Tibial nerve (tissue), 4 donors: ENCODE results near the gene SLC38A5. TPM values are rescaled to one million over a fixed set of nuclear protein-coding genes. Genes with fewer than 3 reads are reported as not detected.

Experiments
- DNase-seq, 2 donors: peaks; one replicate each; pipeline ENCODE4 v3.0.0-alpha.2; 2019; ENCODE audit warnings: low spot score in 2 of 2
- H3K27ac ChIP-seq, 4 donors: fragments of 200-600 bp; sonication (generic) in 3 of 4; one replicate each; pipeline ENCODE4 v1.5.1; 2017 to 2019; ENCODE audit warnings: mild to moderate bottlenecking in 1 of 4
- H3K27me3 ChIP-seq, 2 donors: fragments of 200-600 bp; sonication (generic) in 1 of 2; one replicate each; pipeline versions ENCODE4 v1.5.1 to v1.6.0; 2017 to 2019
- H3K36me3 ChIP-seq, 3 donors: fragments of 200-600 bp; sonication (generic); one replicate each; pipeline ENCODE4 v1.5.1; 2018 to 2019
- H3K4me1 ChIP-seq, 4 donors: fragments of 200-600 bp; sonication (generic) in 3 of 4; one replicate each; pipeline ENCODE4 v1.5.1; 2017 to 2019
- H3K4me3 ChIP-seq, 4 donors: fragments of 200-600 bp; sonication (generic) in 3 of 4; one replicate each; pipeline ENCODE4 v1.5.1; 2017 to 2019; ENCODE audit warnings: mild to moderate bottlenecking in 1 of 4, moderate library complexity in 1 of 4
- H3K9me3 ChIP-seq, 4 donors: fragments of 200-600 bp; sonication (generic) in 3 of 4; one replicate each; pipeline ENCODE4 v1.5.1; 2017 to 2019
- EP300 ChIP-seq, 2 donors: sonication (generic); formaldehyde crosslinking; IDR thresholded peaks; one replicate each; pipeline ENCODE4 v1.6.1; 2017; ENCODE audit warnings: antibody characterized with exemption in 2 of 2, mild to moderate bottlenecking in 1 of 2
- POLR2A ChIP-seq, 2 donors: fragments of 450-650 bp; IDR thresholded peaks; one replicate each; pipeline ENCODE4 v1.6.1; 2017; ENCODE audit warnings: antibody characterized with exemption in 2 of 2, mild to moderate bottlenecking in 2 of 2, moderate library complexity in 2 of 2
- WGBS, 2 donors: methylation state at CpG; one replicate each; pipeline ENCODE4 v1.1.5; 2018; 5-methylcytosine and 5-hydroxymethylcytosine counted together
- total RNA-seq, 4 donors: library from RNA; depleted of rRNA; stranded (reverse); fragments of >200 nt; gene quantifications; one replicate each; pipeline ENCODE4 v1.1.0, GENCODE V29; 2016
- TF ChIP-seq, protein P1 (sequence below), 5 experiments: fragments of 200-600 bp in 3 of 5; fragments of 450-650 bp in 2 of 5; sonication (generic) in 3 of 5; IDR thresholded peaks; one replicate each; pipeline ENCODE4 v1.5.1; 2016 to 2019; ENCODE audit warnings: antibody characterized with exemption in 5 of 5, mild to moderate bottlenecking in 3 of 5, moderate library complexity in 2 of 5

Gene SLC38A5
- total RNA-seq, 4 donors from 2014 or later, result 2.4 to 21.9 (median 4.5) TPM

DNA sequence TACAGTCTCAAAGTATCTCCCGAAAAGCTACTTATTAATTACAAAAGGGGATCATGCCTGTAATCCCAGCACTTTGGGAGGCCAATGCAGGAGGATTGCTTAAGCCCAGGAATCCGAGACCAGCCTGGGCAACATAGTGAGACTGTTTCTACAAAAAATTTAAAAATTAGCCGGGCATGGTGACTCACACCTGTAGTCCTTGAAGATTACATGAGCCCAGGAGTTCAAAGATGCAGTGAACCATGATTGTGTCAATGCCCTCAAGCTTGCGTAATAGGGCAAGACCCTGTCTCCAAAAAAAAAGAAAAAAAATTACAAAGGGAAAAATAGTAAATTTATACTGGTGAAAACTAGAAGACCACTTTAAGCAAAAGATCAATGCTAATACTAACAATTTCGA lies 35.4 kb upstream of the SLC38A5 start:
- Histone ChIP-seq H3K4me1 (peaks cover 0 to 12% (median 0%) of the 10 kb centered on the region in 4 donors), H3K4me3 (no peak overlapping the region), H3K36me3 (no peaks in the 10 kb centered on the region), H3K27me3 (no peaks in the 10 kb centered on the region), H3K27ac (no peak overlapping the region), H3K9me3 (no peaks in the 10 kb centered on the region)
- TF ChIP-seq, protein P1, sequence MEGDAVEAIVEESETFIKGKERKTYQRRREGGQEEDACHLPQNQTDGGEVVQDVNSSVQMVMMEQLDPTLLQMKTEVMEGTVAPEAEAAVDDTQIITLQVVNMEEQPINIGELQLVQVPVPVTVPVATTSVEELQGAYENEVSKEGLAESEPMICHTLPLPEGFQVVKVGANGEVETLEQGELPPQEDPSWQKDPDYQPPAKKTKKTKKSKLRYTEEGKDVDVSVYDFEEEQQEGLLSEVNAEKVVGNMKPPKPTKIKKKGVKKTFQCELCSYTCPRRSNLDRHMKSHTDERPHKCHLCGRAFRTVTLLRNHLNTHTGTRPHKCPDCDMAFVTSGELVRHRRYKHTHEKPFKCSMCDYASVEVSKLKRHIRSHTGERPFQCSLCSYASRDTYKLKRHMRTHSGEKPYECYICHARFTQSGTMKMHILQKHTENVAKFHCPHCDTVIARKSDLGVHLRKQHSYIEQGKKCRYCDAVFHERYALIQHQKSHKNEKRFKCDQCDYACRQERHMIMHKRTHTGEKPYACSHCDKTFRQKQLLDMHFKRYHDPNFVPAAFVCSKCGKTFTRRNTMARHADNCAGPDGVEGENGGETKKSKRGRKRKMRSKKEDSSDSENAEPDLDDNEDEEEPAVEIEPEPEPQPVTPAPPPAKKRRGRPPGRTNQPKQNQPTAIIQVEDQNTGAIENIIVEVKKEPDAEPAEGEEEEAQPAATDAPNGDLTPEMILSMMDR (IDR thresholded peaks at IDR 0.05), result no peak
- TF ChIP-seq EP300 (IDR thresholded peaks at IDR 0.05) (no peak), POLR2A (IDR thresholded peaks at IDR 0.05) (no peak)
- 84 to 96% methylated on average over 5 of the region's 5 CpGs for WGBS, 2 donors
- DNase-seq, result no peak

DNA sequence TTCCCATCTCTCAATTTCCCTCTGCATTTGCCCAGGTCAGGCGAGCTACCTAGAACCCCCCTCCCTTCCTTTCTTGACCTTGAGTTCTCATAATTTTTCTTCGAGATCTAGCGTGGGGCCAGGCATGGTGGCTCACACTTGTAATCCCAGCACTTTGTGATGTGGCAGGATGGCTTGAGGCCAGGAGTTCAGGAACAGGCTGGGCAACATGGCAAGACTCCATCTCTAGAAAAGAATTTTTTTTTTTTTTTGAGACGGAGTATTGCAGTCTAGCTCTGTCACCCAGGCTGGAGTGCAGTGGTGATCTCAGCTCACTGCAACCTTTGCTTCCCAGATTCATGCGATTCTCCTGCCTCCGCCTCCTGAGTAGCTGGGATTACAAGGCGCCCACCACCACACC lies 34.2 kb upstream of the SLC38A5 start:
- DNase-seq, result no peak
- 79 to 96% methylated on average over 6 to 7 of the region's 7 CpGs for WGBS, 2 donors
- H3K4me1 ChIP-seq, result peaks cover 0 to 4% (median 0%) of the 10 kb centered on the region in 4 donors
- H3K36me3 ChIP-seq, result no peaks in the 10 kb centered on the region
- no peaks in the 10 kb centered on the region for H3K9me3 ChIP-seq
- no peaks in the 10 kb centered on the region for H3K27me3 ChIP-seq
- TF ChIP-seq, protein P1 (IDR thresholded peaks at IDR 0.05), result no peak
- no peak for TF ChIP-seq POLR2A (IDR thresholded peaks at IDR 0.05)
- no peak for TF ChIP-seq EP300 (IDR thresholded peaks at IDR 0.05)
- H3K4me3 ChIP-seq, result no peak overlapping the region
- no peak overlapping the region for H3K27ac ChIP-seq

DNA sequence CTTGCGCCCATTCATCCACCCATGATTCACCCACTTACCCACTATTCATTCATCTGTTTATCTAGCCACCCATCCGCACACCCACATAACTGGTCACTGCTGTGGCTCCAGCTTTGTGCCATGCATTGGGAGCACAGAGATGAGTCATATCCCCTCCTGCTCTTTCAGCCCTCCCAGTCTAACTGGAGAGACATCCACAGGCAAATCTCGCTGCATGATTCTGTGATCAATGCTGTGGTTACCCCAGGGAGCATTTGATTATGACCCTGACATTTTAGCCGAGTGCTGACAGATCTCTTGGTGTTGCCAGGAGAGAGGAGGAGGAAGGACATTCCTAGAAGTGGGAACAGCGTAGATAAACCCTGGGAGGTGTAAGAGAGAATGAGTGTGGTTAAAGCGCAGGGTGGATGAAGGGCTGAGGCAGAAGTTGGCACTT lies 28.3 kb upstream of the SLC38A5 start:
- 48 to 60% methylated on average over 5 to 6 of the region's 6 CpGs for WGBS, 2 donors
- Histone ChIP-seq H3K9me3 (no peaks in the 10 kb centered on the region), H3K27me3 (no peaks in the 10 kb centered on the region), H3K4me3 (no peak overlapping the region), H3K36me3 (no peaks in the 10 kb centered on the region), H3K27ac (no peak overlapping the region), H3K4me1 (no peaks in the 10 kb centered on the region)
- DNase-seq, result no peak
- TF ChIP-seq, protein P1 (IDR thresholded peaks at IDR 0.05), result no peak
- TF ChIP-seq POLR2A (IDR thresholded peaks at IDR 0.05), result no peak
- no peak for TF ChIP-seq EP300 (IDR thresholded peaks at IDR 0.05)

DNA sequence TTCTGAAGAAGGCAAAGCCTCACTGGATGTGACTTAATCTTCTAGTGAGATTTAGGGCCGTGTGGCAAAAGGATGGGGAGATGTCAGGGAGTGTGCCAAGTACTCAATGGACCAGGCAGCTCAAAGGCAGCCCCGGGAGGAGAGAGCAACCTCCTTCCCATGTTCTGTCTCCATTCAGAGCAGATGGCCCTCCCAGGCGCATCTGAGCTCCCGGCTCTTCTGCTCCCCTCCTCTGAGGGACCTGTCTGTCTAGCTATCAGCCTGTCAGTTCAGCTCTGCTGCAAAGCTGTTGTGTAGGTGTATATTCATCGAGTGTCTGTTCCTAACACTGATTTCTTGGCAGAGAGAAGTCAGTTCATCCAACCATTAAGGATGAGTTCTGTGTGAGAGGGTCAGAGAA lies 27.8 kb upstream of the SLC38A5 start:
- Histone ChIP-seq H3K36me3 (no peaks in the 10 kb centered on the region), H3K9me3 (no peaks in the 10 kb centered on the region), H3K27ac (no peak overlapping the region), H3K4me1 (no peaks in the 10 kb centered on the region), H3K27me3 (no peaks in the 10 kb centered on the region), H3K4me3 (no peak overlapping the region)
- WGBS, 2 donors, result 55 to 65% methylated on average over 4 to 5 of the region's 5 CpGs
- no peak for DNase-seq
- TF ChIP-seq POLR2A (IDR thresholded peaks at IDR 0.05) (no peak), EP300 (IDR thresholded peaks at IDR 0.05) (no peak)
- TF ChIP-seq, protein P1 (IDR thresholded peaks at IDR 0.05), result no peak

DNA sequence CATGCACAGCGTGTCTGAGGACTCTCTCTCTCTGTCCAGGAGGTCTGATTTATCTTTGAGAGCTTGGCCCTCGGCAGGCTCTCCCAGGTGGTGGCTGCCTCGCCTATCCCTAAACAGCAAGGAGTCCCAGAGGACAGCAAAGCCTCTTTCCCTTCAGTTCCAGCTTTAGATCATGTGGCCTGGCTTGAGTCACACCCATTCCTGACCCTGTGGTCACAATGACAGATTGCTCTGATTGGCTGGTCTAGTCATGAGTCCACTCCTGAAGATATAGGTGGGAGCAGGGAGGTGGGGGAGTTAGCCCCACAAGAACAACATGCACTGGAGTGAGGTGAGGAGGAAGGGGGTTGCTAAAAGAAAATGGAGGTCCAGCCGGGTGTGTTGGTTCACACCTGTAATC lies 26.6 kb upstream of the SLC38A5 start:
- 73 to 83% methylated on average over 4 of the region's 4 CpGs for WGBS, 2 donors
- Histone ChIP-seq H3K36me3 (no peaks in the 10 kb centered on the region), H3K4me3 (no peak overlapping the region), H3K27me3 (no peaks in the 10 kb centered on the region), H3K27ac (no peak overlapping the region), H3K9me3 (no peaks in the 10 kb centered on the region), H3K4me1 (no peaks in the 10 kb centered on the region)
- no peak for DNase-seq
- TF ChIP-seq, protein P1 (IDR thresholded peaks at IDR 0.05), result no peak
- TF ChIP-seq EP300 (IDR thresholded peaks at IDR 0.05), result no peak
- no peak for TF ChIP-seq POLR2A (IDR thresholded peaks at IDR 0.05)
